ENCODE data around the gene CD180. TPM values are rescaled to one million over a fixed set of nuclear protein-coding genes. Genes with fewer than 3 reads are reported as not detected.

The CD180 gene
- total RNA-seq, 4 donors from 2014 or later: 0.18 to 5.0 (median 1.0) TPM

DNA sequence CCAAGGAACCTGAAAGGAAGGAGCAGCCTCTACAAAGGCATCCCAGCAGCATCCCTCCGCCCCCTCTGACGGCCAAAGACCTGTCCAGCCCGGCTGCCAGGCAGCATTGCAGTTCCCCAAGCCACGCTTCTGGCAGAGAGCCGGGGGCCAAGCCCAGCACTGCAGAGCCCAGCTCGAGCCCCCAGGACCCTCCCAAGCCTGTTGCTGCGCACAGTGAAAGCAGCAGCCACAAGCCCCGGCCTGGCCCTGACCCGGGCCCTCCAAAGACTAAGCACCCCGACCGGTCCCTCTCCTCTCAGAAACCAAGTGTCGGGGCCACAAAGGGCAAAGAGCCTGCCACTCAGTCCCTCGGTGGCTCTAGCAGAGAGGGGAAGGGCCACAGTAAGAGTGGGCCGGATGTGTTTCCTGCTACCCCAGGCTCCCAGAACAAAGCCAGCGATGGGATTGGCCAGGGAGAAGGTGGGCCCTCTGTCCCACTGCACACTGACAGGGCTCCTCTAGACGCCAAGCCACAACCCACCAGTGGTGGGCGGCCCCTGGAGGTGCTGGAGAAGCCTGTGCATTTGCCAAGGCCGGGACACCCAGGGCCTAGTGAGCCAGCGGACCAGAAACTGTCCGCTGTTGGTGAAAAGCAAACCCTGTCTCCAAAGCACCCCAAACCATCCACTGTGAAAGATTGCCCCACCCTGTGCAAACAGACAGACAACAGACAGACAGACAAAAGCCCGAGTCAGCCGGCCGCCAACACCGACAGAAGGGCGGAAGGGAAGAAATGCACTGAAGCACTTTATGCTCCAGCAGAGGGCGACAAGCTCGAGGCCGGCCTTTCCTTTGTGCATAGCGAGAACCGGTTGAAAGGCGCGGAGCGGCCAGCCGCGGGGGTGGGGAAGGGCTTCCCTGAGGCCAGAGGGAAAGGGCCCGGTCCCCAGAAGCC lies 30.8 kb downstream of the CD180 start:
- Histone ChIP-seq H3K4me1 (peaks cover 0 to 11% (median 8%) of the 10 kb centered on the region in 4 donors), H3K36me3 (peaks cover 0 to 29% (median 0%) of the 10 kb centered on the region in 3 donors), H3K27me3 (no peaks in the 10 kb centered on the region), H3K4me3 (peak overlapping the region; percentile 37 to 56 (median 47)), H3K27ac (peak overlapping the region; percentile 72 to 91 (median 86)), H3K9me3 (no peaks in the 10 kb centered on the region)
- peak; percentile 84 to 95 (median 86) for DNase-seq
- TF ChIP-seq, protein P1, sequence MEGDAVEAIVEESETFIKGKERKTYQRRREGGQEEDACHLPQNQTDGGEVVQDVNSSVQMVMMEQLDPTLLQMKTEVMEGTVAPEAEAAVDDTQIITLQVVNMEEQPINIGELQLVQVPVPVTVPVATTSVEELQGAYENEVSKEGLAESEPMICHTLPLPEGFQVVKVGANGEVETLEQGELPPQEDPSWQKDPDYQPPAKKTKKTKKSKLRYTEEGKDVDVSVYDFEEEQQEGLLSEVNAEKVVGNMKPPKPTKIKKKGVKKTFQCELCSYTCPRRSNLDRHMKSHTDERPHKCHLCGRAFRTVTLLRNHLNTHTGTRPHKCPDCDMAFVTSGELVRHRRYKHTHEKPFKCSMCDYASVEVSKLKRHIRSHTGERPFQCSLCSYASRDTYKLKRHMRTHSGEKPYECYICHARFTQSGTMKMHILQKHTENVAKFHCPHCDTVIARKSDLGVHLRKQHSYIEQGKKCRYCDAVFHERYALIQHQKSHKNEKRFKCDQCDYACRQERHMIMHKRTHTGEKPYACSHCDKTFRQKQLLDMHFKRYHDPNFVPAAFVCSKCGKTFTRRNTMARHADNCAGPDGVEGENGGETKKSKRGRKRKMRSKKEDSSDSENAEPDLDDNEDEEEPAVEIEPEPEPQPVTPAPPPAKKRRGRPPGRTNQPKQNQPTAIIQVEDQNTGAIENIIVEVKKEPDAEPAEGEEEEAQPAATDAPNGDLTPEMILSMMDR (IDR thresholded peaks at IDR 0.05): peak; percentile 65 to 88 (median 79)
- TF ChIP-seq POLR2A (IDR thresholded peaks at IDR 0.05): peak in 1 of 2 donors; percentile 11

DNA sequence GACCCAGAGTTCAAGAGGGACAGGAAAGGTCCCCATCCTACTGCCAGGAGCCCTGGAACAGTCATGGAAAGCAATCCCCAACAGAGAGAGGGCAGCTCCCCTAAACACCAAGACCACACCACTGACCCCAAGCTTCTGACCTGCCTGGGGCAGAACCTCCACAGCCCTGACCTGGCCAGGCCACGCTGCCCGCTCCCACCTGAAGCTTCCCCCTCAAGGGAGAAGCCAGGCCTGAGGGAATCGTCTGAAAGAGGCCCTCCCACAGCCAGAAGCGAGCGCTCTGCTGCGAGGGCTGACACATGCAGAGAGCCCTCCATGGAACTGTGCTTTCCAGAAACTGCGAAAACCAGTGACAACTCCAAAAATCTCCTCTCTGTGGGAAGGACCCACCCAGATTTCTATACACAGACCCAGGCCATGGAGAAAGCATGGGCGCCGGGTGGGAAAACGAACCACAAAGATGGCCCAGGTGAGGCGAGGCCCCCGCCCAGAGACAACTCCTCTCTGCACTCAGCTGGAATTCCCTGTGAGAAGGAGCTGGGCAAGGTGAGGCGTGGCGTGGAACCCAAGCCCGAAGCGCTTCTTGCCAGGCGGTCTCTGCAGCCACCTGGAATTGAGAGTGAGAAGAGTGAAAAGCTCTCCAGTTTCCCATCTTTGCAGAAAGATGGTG lies 31.6 kb downstream of the CD180 start:
- H3K9me3 ChIP-seq: no peaks in the 10 kb centered on the region
- no peak for DNase-seq
- no peaks in the 10 kb centered on the region for H3K27me3 ChIP-seq
- TF ChIP-seq POLR2A (IDR thresholded peaks at IDR 0.05): no peak
- TF ChIP-seq, protein P1 (IDR thresholded peaks at IDR 0.05): no peak
- peaks cover 0 to 29% (median 0%) of the 10 kb centered on the region in 3 donors for H3K36me3 ChIP-seq
- no peak overlapping the region for H3K4me3 ChIP-seq
- H3K4me1 ChIP-seq: peaks cover 0 to 11% (median 8%) of the 10 kb centered on the region in 4 donors
- H3K27ac ChIP-seq: peak overlapping the region; percentile 72 to 91 (median 86)

- no peak for DNase-seq
- Histone ChIP-seq H3K4me3 (no peak overlapping the region), H3K36me3 (peaks cover 0 to 29% (median 0%) of the 10 kb centered on the region in 3 donors), H3K27me3 (no peaks in the 10 kb centered on the region), H3K4me1 (peaks cover 0 to 11% (median 8%) of the 10 kb centered on the region in 4 donors), H3K27ac (no peak overlapping the region), H3K9me3 (no peaks in the 10 kb centered on the region)
- TF ChIP-seq POLR2A (IDR thresholded peaks at IDR 0.05): no peak
- TF ChIP-seq, protein P1 (IDR thresholded peaks at IDR 0.05): no peak
Measured at GRCh38 chr5:67163863-67164595, 32.6 kb downstream of the CD180 start.

- no peak for TF ChIP-seq POLR2A (IDR thresholded peaks at IDR 0.05)
- TF ChIP-seq, protein P1 (IDR thresholded peaks at IDR 0.05): no peak
- no peak overlapping the region for H3K27ac ChIP-seq
- peaks cover 0 to 29% (median 0%) of the 10 kb centered on the region in 3 donors for H3K36me3 ChIP-seq
- DNase-seq: peak in 1 of 3 donors; percentile 50
- no peak overlapping the region for H3K4me3 ChIP-seq
- H3K27me3 ChIP-seq: no peaks in the 10 kb centered on the region
- peaks cover 0 to 11% (median 8%) of the 10 kb centered on the region in 4 donors for H3K4me1 ChIP-seq
- no peaks in the 10 kb centered on the region for H3K9me3 ChIP-seq
Measured at GRCh38 chr5:67163231-67163756, 33.3 kb downstream of the CD180 start.

DNA sequence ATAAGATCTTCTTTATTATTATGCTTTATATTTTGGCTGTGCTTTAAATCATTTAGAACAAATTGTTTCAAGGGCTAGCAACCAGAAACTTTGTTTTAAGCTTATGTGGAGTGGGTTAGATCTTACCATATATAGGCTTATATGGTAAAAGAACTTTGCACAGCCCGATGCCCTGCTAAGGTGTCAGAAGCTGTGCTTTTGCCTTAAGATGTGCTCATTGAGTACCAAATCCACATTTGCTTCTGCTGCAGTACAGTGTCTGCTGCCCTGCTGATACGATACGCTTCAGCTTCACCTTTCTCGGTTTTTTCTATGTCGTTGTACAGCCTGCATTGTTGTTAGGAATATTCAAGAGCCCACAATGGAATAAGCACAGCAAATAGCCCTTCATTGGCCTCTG lies 34.8 kb downstream of the CD180 start:
- no peaks in the 10 kb centered on the region for H3K9me3 ChIP-seq
- peaks cover 0 to 29% (median 0%) of the 10 kb centered on the region in 3 donors for H3K36me3 ChIP-seq
- H3K4me3 ChIP-seq: no peak overlapping the region
- H3K4me1 ChIP-seq: peaks cover 0 to 11% (median 8%) of the 10 kb centered on the region in 4 donors
- TF ChIP-seq POLR2A (IDR thresholded peaks at IDR 0.05): no peak
- TF ChIP-seq, protein P1 (IDR thresholded peaks at IDR 0.05): no peak
- H3K27me3 ChIP-seq: no peaks in the 10 kb centered on the region
- no peak overlapping the region for H3K27ac ChIP-seq
- DNase-seq: no peak
